ENCODE results near the gene CERS4. TPM values are rescaled to one million over a fixed set of nuclear protein-coding genes. Genes with fewer than 3 reads are reported as not detected.

CERS4 gene
- total and polyA plus RNA-seq, 2 experiments from 2014 or later = 82.6 to 86.0 TPM

DNA sequence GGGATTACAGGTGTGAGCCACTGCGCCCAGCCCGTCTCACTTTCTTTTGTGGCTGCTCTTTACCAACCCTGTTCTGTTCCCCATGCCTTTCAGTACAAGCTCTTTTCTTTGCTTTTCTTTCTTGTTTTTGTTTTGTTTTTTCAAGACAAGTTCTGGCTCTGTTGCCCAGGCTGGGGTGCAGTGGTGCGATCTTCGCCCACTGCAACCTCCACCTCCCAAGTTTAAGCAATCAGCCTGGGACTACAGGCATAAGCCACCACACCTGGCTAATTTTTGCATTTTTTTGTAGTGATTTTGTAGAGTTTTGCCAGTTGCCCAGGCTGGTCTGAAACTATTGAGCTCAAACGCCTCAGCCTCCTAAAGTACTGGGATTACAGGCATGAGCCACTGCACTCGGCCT, 3.7 kb downstream of the CERS4 start:
- WGBS (ENCODE audit: low lambda C conversion rate, missing lambda C conversion rate) = 95% methylated on average over 6 of the region's 6 CpGs
- Histone ChIP-seq H3K27ac (no peak overlapping the region), H3K4me2 (no peak overlapping the region), H4K20me1 (ENCODE audit: insufficient read depth, poor library complexity, severe bottlenecking) (peaks cover 53% of the 10 kb centered on the region), H3K36me3 (replicated peaks; ENCODE audit: insufficient read depth, low read depth) (no peaks in the 10 kb centered on the region), H3K9me3 (ENCODE audit: low read depth) (no peaks in the 10 kb centered on the region), H2AFZ (no peak overlapping the region), H3K4me3 (no peak overlapping the region), H3K27me3 (no peaks in the 10 kb centered on the region), H3K9me2 (replicated peaks; ENCODE audit: insufficient read depth) (no peaks in the 10 kb centered on the region), H3K4me1 (ENCODE audit: insufficient read depth) (peaks cover 19% of the 10 kb centered on the region), H3K79me2 (peaks cover 71% of the 10 kb centered on the region)
- no peak for DNase-seq (ENCODE audit: low spot score)
- TF ChIP-seq, protein P1, sequence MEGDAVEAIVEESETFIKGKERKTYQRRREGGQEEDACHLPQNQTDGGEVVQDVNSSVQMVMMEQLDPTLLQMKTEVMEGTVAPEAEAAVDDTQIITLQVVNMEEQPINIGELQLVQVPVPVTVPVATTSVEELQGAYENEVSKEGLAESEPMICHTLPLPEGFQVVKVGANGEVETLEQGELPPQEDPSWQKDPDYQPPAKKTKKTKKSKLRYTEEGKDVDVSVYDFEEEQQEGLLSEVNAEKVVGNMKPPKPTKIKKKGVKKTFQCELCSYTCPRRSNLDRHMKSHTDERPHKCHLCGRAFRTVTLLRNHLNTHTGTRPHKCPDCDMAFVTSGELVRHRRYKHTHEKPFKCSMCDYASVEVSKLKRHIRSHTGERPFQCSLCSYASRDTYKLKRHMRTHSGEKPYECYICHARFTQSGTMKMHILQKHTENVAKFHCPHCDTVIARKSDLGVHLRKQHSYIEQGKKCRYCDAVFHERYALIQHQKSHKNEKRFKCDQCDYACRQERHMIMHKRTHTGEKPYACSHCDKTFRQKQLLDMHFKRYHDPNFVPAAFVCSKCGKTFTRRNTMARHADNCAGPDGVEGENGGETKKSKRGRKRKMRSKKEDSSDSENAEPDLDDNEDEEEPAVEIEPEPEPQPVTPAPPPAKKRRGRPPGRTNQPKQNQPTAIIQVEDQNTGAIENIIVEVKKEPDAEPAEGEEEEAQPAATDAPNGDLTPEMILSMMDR (IDR thresholded peaks at IDR 0.05; ENCODE audit: poor library complexity) = no peak
- TF ChIP-seq EZH2 (IDR thresholded peaks at IDR 0.05; ENCODE audit: borderline replicate concordance) (no peak), EZH2phosphoT487 (IDR thresholded peaks at IDR 0.05; ENCODE audit: low read depth, severe bottlenecking, unreplicated experiment) (no peak)

DNA sequence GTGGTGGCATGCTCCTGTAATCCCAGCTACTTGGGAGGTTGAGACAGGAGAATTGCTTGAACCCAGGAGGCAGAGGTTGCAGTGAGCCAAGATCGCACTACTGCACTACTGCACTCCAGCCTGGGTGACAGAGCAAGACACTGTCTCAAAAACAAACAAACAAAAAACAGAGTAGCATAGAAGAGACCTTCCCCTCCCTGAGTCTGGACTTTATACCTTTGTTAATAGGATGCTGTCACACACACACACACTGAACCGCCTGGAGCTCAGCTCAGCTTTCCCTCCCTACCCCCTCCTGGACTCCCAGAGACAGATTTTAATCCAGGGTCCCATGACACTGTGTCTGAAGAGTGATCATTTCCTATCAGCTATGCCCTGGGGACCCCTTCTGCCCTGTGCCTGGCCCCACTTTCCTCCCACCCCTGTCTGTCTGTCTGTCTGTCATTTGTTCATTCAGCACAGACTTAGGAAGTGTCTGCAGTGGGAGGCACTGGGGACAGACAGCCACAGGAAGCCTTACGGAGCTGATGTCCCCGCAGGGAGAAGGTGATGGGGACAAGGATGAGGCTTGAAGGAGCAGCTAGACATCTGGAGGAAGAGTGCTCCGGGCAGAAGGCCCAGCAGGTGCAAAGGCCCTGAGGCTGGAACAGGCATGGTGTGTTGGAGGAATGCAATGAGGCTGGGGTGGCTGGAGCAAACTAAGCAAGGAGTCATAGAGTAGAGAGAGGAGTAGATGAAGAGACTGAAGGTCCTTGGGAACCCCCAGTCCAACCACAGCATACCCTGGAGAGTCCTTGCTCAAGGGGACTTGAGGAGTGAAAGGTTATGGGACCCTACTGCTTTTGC, 4.9 kb downstream of the CERS4 start:
- Histone ChIP-seq H3K4me2 (no peak overlapping the region), H3K9me3 (ENCODE audit: low read depth) (no peaks in the 10 kb centered on the region), H4K20me1 (ENCODE audit: insufficient read depth, poor library complexity, severe bottlenecking) (peaks cover 57% of the 10 kb centered on the region), H2AFZ (no peak overlapping the region), H3K27me3 (no peaks in the 10 kb centered on the region), H3K79me2 (peaks cover 81% of the 10 kb centered on the region), H3K9me2 (replicated peaks; ENCODE audit: insufficient read depth) (no peaks in the 10 kb centered on the region), H3K36me3 (replicated peaks; ENCODE audit: insufficient read depth, low read depth) (no peaks in the 10 kb centered on the region), H3K27ac (no peak overlapping the region), H3K4me1 (ENCODE audit: insufficient read depth) (peaks cover 11% of the 10 kb centered on the region), H3K4me3 (no peak overlapping the region)
- TF ChIP-seq, protein P1 (IDR thresholded peaks at IDR 0.05; ENCODE audit: poor library complexity) = no peak
- no peak for TF ChIP-seq EZH2phosphoT487 (IDR thresholded peaks at IDR 0.05; ENCODE audit: low read depth, severe bottlenecking, unreplicated experiment)
- no peak for TF ChIP-seq EZH2 (IDR thresholded peaks at IDR 0.05; ENCODE audit: borderline replicate concordance)
- 96% methylated on average over 5 of the region's 5 CpGs for WGBS (ENCODE audit: low lambda C conversion rate, missing lambda C conversion rate)
- DNase-seq (ENCODE audit: low spot score) = no peak

DNA sequence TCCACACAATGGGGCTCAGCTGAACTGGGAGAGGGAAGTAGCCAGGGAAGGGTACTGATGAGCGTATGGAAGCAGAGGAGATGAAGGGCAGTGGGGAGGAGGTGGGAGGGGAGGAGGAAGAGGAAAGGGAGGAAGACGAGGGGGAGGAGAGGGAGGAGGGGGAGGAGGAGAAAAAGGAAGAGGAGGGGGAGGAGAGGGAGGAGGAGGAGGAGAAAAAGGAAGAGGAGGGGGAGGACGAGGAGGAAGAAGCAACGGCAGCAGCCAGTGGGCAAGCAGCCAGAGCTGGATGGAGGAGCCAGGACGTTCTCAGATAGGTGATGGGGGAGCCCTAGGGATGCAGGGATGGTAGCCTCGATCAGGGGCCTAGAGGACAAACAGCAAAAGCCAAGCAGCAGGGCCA, 5.6 kb downstream of the CERS4 start:
- no peaks in the 10 kb centered on the region for H3K9me3 ChIP-seq (ENCODE audit: low read depth)
- no peak overlapping the region for H2AFZ ChIP-seq
- H3K9me2 ChIP-seq (replicated peaks; ENCODE audit: insufficient read depth) = no peaks in the 10 kb centered on the region
- H3K4me2 ChIP-seq = no peak overlapping the region
- H3K27me3 ChIP-seq = no peaks in the 10 kb centered on the region
- DNase-seq (ENCODE audit: low spot score) = no peak
- peaks cover 61% of the 10 kb centered on the region for H4K20me1 ChIP-seq (ENCODE audit: insufficient read depth, poor library complexity, severe bottlenecking)
- no peaks in the 10 kb centered on the region for H3K36me3 ChIP-seq (replicated peaks; ENCODE audit: insufficient read depth, low read depth)
- TF ChIP-seq, protein P1 (IDR thresholded peaks at IDR 0.05; ENCODE audit: poor library complexity) = no peak
- TF ChIP-seq EZH2 (IDR thresholded peaks at IDR 0.05; ENCODE audit: borderline replicate concordance) (no peak), EZH2phosphoT487 (IDR thresholded peaks at IDR 0.05; ENCODE audit: low read depth, severe bottlenecking, unreplicated experiment) (no peak)
- WGBS (ENCODE audit: low lambda C conversion rate, missing lambda C conversion rate) = 74% methylated on average over 4 of the region's 6 CpGs
- no peak overlapping the region for H3K27ac ChIP-seq
- no peak overlapping the region for H3K4me3 ChIP-seq
- peaks cover 11% of the 10 kb centered on the region for H3K4me1 ChIP-seq (ENCODE audit: insufficient read depth)
- H3K79me2 ChIP-seq = peaks cover 82% of the 10 kb centered on the region
